ENCODE data around the gene DLL1.

Gene DLL1

GRCh38 chr6:170286246-170286933 is 4.5 kb downstream of the DLL1 start:
- DNase-seq (no peak), ATAC-seq (ENCODE audit: insufficient read depth, low read depth) (no peak)
- Histone ChIP-seq H3K9me3 (ENCODE audit: insufficient read depth, low read length, severe bottlenecking) (no peaks in the 10 kb centered on the region), H3K4me3 (ENCODE audit: low read depth in 1 of 2, low read length in 2 of 2) (no peak overlapping the region), H3K27me3 (ENCODE audit: insufficient read depth, low read length, poor library complexity) (peaks cover 27% of the 10 kb centered on the region), H3K4me2 (ENCODE audit: insufficient read depth, low read length) (no peak overlapping the region), H3K36me3 (ENCODE audit: insufficient read depth, low read length) (no peaks in the 10 kb centered on the region), H3K9ac (ENCODE audit: low read depth, low read length) (no peak overlapping the region), H3K4me1 (ENCODE audit: insufficient read depth, low read length) (peaks cover 21% of the 10 kb centered on the region), H2AFZ (ENCODE audit: low read depth, low read length) (no peak overlapping the region), H3K79me2 (ENCODE audit: insufficient read depth, low read length) (no peaks in the 10 kb centered on the region), H4K20me1 (ENCODE audit: insufficient read depth, low read length) (peaks cover 21% of the 10 kb centered on the region), H3K27ac (ENCODE audit: low read length) (no peak overlapping the region)
- TF ChIP-seq CTCF (IDR thresholded peaks at IDR 0.05; ENCODE audit: borderline replicate concordance, extremely low read depth, low read length, poor library complexity, severe bottlenecking): no peak

GRCh38 chr6:170285482-170285881 is 5.4 kb downstream of the DLL1 start:
- no peak for DNase-seq
- Histone ChIP-seq H3K9me3 (ENCODE audit: insufficient read depth, low read length, severe bottlenecking) (no peaks in the 10 kb centered on the region), H3K27me3 (ENCODE audit: insufficient read depth, low read length, poor library complexity) (peaks cover 19% of the 10 kb centered on the region)

GRCh38 chr6:170284866-170285469 is 5.9 kb downstream of the DLL1 start:
- no peaks in the 10 kb centered on the region for H3K9me3 ChIP-seq (ENCODE audit: insufficient read depth, low read length, severe bottlenecking)
- peaks cover 9% of the 10 kb centered on the region for H3K4me1 ChIP-seq (ENCODE audit: insufficient read depth, low read length)
- no peak overlapping the region for H2AFZ ChIP-seq (ENCODE audit: low read depth, low read length)
- TF ChIP-seq EZH2 (IDR thresholded peaks at IDR 0.05; ENCODE audit: borderline replicate concordance, low read depth, low read length, severe bottlenecking): no peak
- TF ChIP-seq CTCF (IDR thresholded peaks at IDR 0.05; ENCODE audit: borderline replicate concordance, extremely low read depth, low read length, poor library complexity, severe bottlenecking): no peak
- H3K27me3 ChIP-seq (ENCODE audit: insufficient read depth, low read length, poor library complexity): peaks cover 14% of the 10 kb centered on the region
- H3K36me3 ChIP-seq (ENCODE audit: insufficient read depth, low read length): no peaks in the 10 kb centered on the region
- peaks cover 23% of the 10 kb centered on the region for H4K20me1 ChIP-seq (ENCODE audit: insufficient read depth, low read length)
- DNase-seq (no peak), ATAC-seq (ENCODE audit: insufficient read depth, low read depth) (no peak)
- no peak overlapping the region for H3K4me2 ChIP-seq (ENCODE audit: insufficient read depth, low read length)
- no peak overlapping the region for H3K9ac ChIP-seq (ENCODE audit: low read depth, low read length)
- H3K27ac ChIP-seq (ENCODE audit: low read length): no peak overlapping the region
- H3K4me3 ChIP-seq (ENCODE audit: low read depth in 1 of 2, low read length in 2 of 2): no peak overlapping the region
- H3K79me2 ChIP-seq (ENCODE audit: insufficient read depth, low read length): no peaks in the 10 kb centered on the region

More at GRCh38 chr6:170285482-170285881, 5.4 kb downstream of the DLL1 start:
- H3K27ac ChIP-seq (ENCODE audit: low read length): no peak overlapping the region
- no peak overlapping the region for H2AFZ ChIP-seq (ENCODE audit: low read depth, low read length)
- H3K4me3 ChIP-seq (ENCODE audit: low read depth in 1 of 2, low read length in 2 of 2): no peak overlapping the region
- peaks cover 12% of the 10 kb centered on the region for H3K4me1 ChIP-seq (ENCODE audit: insufficient read depth, low read length)
- no peaks in the 10 kb centered on the region for H3K79me2 ChIP-seq (ENCODE audit: insufficient read depth, low read length)
- no peak overlapping the region for H3K9ac ChIP-seq (ENCODE audit: low read depth, low read length)
- H3K36me3 ChIP-seq (ENCODE audit: insufficient read depth, low read length): no peaks in the 10 kb centered on the region
- no peak overlapping the region for H3K4me2 ChIP-seq (ENCODE audit: insufficient read depth, low read length)
- ATAC-seq (ENCODE audit: insufficient read depth, low read depth): no peak
- peaks cover 20% of the 10 kb centered on the region for H4K20me1 ChIP-seq (ENCODE audit: insufficient read depth, low read length)
- no peak for TF ChIP-seq EZH2 (IDR thresholded peaks at IDR 0.05; ENCODE audit: borderline replicate concordance, low read depth, low read length, severe bottlenecking)
- no peak for TF ChIP-seq CTCF (IDR thresholded peaks at IDR 0.05; ENCODE audit: borderline replicate concordance, extremely low read depth, low read length, poor library complexity, severe bottlenecking)

Measured in DND-41 (cell line).